ENCODE results near the gene SAMD11. TPM values are rescaled to one million over a fixed set of nuclear protein-coding genes. Genes with fewer than 3 reads are reported as not detected.
"Not testable (repeated sequence)": the region's sequence is repeated elsewhere in the genome, so short reads cannot be mapped to it uniquely, and the experiment has no call there.

SAMD11 gene
- total and polyA plus RNA-seq, 2 of the 13 experiments (the other 11 are each of a cell fraction or from before 2014, with no cell fraction given), result 0.11 TPM; not detected in 1

GRCh38 chr1:897226-897625, 26.5 kb upstream of the SAMD11 start:
- no peak overlapping the region for H3K4me3 ChIP-seq (replicated peaks in 1 of 3; ENCODE audit: insufficient read depth in 1 of 3, low read depth in 2 of 3, low read length in 3 of 3)

GRCh38 chr1:897951-898350, 25.8 kb upstream of the SAMD11 start:
- H3K9ac ChIP-seq (ENCODE audit: insufficient read depth, low read depth, low read length); H3K4me2 ChIP-seq (ENCODE audit: low read depth, low read length); H3K36me3 ChIP-seq (replicated peaks in 1 of 2; ENCODE audit: control insufficient read depth in 1 of 2, insufficient read depth in 2 of 2, low read length in 2 of 2); H3K4me1 ChIP-seq (ENCODE audit: insufficient read depth, low read length); intact Hi-C loops (cut with micrococcal nuclease; ENCODE audit: unreplicated experiment); DNase-seq (ENCODE audit: low spot score); FAIRE-seq; H3K27ac ChIP-seq (ENCODE audit: extremely low read length, insufficient read depth, low read length); ATAC-seq; H2AFZ ChIP-seq (ENCODE audit: low read length); H3K9me3 ChIP-seq (ENCODE audit: low read length); H3K79me2 ChIP-seq (ENCODE audit: insufficient read depth, low read length); H3K4me3 ChIP-seq (replicated peaks in 1 of 3; ENCODE audit: insufficient read depth in 1 of 3, low read depth in 2 of 3, low read length in 3 of 3); CTCF ChIA-PET (ENCODE audit: low intra/inter-chr PET ratio, low total read pairs); in situ Hi-C loops (cut with HindIII; ENCODE audit: extremely low pct_ligation_motif_present, low pct_unique_long_range_greater_than_20kb); BruUV-seq (replicated peaks); H4K20me1 ChIP-seq (ENCODE audit: insufficient read depth, low read length); POLR2A ChIA-PET: not testable (repeated sequence)
- peaks cover 15 to 58% of the 10 kb centered on the region in 2 experiments; a peak in 4 of 5 replicates for H3K27me3 ChIP-seq (ENCODE audit: control insufficient read depth in 1 of 2, insufficient read depth in 2 of 2, low read length in 2 of 2)
- 43% methylated on average over 15 of the region's 17 CpGs for WGBS (ENCODE audit: low lambda C conversion rate)

More at GRCh38 chr1:897226-897625, 26.5 kb upstream of the SAMD11 start:
- Histone ChIP-seq H3K4me1 (ENCODE audit: insufficient read depth, low read length) (no peaks in the 10 kb centered on the region), H3K79me2 (ENCODE audit: insufficient read depth, low read length) (no peaks in the 10 kb centered on the region), H4K20me1 (ENCODE audit: insufficient read depth, low read length) (no peaks in the 10 kb centered on the region), H2AFZ (ENCODE audit: low read length) (no peak overlapping the region), H3K4me2 (ENCODE audit: low read depth, low read length) (no peak overlapping the region), H3K27ac (ENCODE audit: extremely low read length, insufficient read depth, low read length) (no peak overlapping the region), H3K9ac (ENCODE audit: insufficient read depth, low read depth, low read length) (no peak overlapping the region), H3K27me3 (ENCODE audit: control insufficient read depth in 1 of 2, insufficient read depth in 2 of 2, low read length in 2 of 2) (peaks cover 14 to 52% of the 10 kb centered on the region in 2 experiments; a peak in 4 of 5 replicates), H3K9me3 (ENCODE audit: low read length) (no peaks in the 10 kb centered on the region), H3K36me3 (replicated peaks in 1 of 2; ENCODE audit: control insufficient read depth in 1 of 2, insufficient read depth in 2 of 2, low read length in 2 of 2) (no peaks in the 10 kb centered on the region)
- in situ Hi-C loops (cut with HindIII; ENCODE audit: extremely low pct_ligation_motif_present, low pct_unique_long_range_greater_than_20kb), result no loop called here
- ChIA-PET POLR2A (no interaction called here), CTCF (ENCODE audit: low intra/inter-chr PET ratio, low total read pairs) (no interaction called here)
- FAIRE-seq, result no peak
- 0% methylated on average over 7 of the region's 8 CpGs for WGBS (ENCODE audit: low lambda C conversion rate)
- TF ChIP-seq ZBTB20 (CRISPR knock-in tag; IDR thresholded peaks at IDR 0.05; ENCODE audit: borderline replicate concordance, low read depth) (no peak), ATAD3A (CRISPR knock-in tag; IDR thresholded peaks at IDR 0.05) (no peak), CHD4 (IDR thresholded peaks at IDR 0.05; ENCODE audit: borderline replicate concordance, low read length) (no peak), SRSF1 (optimal IDR thresholded peaks at IDR 0.05; ENCODE audit: low read depth, low read length) (no peak), ZNF563 (CRISPR knock-in tag; IDR thresholded peaks at IDR 0.05) (no peak), ATF3 (CRISPR knock-in tag; IDR thresholded peaks at IDR 0.05) (no peak), SKIL (CRISPR knock-in tag; IDR thresholded peaks at IDR 0.05; ENCODE audit: borderline replicate concordance) (no peak), DMTF1 (CRISPR knock-in tag; IDR thresholded peaks at IDR 0.05) (no peak), CBFB (CRISPR knock-in tag; IDR thresholded peaks at IDR 0.05) (no peak), FOSL2 (CRISPR knock-in tag; IDR thresholded peaks at IDR 0.05) (no peak)
- ATAC-seq, result no peak
- intact Hi-C loops (cut with micrococcal nuclease; ENCODE audit: unreplicated experiment), result no loop called here
- no TSS peak for BruUV-seq (replicated peaks)
- DNase-seq (ENCODE audit: low spot score), result no peak

Measured in HepG2 (cell line).